ENCODE measurements around the gene CORIN. TPM values are rescaled to one million over a fixed set of nuclear protein-coding genes. Genes with fewer than 3 reads are reported as not detected.

Gene CORIN
- total and polyA plus RNA-seq, 7 experiments from 2014 or later, result 0.07 to 0.19 (median 0.08) TPM; not detected in 4

- Histone ChIP-seq H3K27me3 (ENCODE audit: control insufficient read depth in 2 of 2, insufficient read depth in 2 of 2, low read length in 2 of 2) (peaks cover 0 to 4% of the 10 kb centered on the region in 2 donors), H3K27ac (ENCODE audit: low read depth, low read length) (no peak overlapping the region), H3K9me3 (ENCODE audit: control insufficient read depth in 2 of 3, low read length in 3 of 3) (no peaks in the 10 kb centered on the region), H3K4me1 (ENCODE audit: control insufficient read depth in 2 of 2, insufficient read depth in 2 of 2, low read length in 2 of 2) (no peaks in the 10 kb centered on the region), H3K4me3 (ENCODE audit: low read length) (no peak overlapping the region), H3K36me3 (ENCODE audit: control insufficient read depth in 2 of 3, insufficient read depth in 3 of 3, low read length in 3 of 3) (no peaks in the 10 kb centered on the region)
- Mint-ChIP-seq H3K27me3 (peaks cover 4 to 23% (median 20%) of the 10 kb centered on the region in 5 donors), H3K27ac (no peak overlapping the region), H3K4me1 (no peaks in the 10 kb centered on the region), H3K9me3 (peaks cover 0 to 27% (median 14%) of the 10 kb centered on the region in 11 donors), H3K36me3 (no peaks in the 10 kb centered on the region), H3K4me3 (no peak overlapping the region)
- ChIA-PET CTCF (no interaction called here), POLR2A (no interaction called here)
- intact Hi-C loops (cut with micrococcal nuclease), result no loop called here
- DNase-seq (no peak), ATAC-seq (no peak)
Measured at GRCh38 chr4:47737326-47737725, 100.5 kb downstream of the CORIN start.

- ChIA-PET POLR2A (no interaction called here), CTCF (interaction anchor here (0.7 kb wide), 1 partner anchor 132 kb away, joined by 3 read pairs; no protein-coding TSS in a partner anchor)
- Mint-ChIP-seq H3K4me1 (no peaks in the 10 kb centered on the region), H3K36me3 (no peaks in the 10 kb centered on the region), H3K27ac (no peak overlapping the region), H3K27me3 (peaks cover 4 to 26% (median 23%) of the 10 kb centered on the region in 5 donors), H3K9me3 (peaks cover 0 to 27% (median 14%) of the 10 kb centered on the region in 11 donors), H3K4me3 (no peak overlapping the region)
- DNase-seq, result no peak
- Histone ChIP-seq H3K36me3 (ENCODE audit: control insufficient read depth in 2 of 3, insufficient read depth in 3 of 3, low read length in 3 of 3) (no peaks in the 10 kb centered on the region), H3K27me3 (ENCODE audit: control insufficient read depth in 2 of 2, insufficient read depth in 2 of 2, low read length in 2 of 2) (peaks cover 0 to 4% of the 10 kb centered on the region in 2 donors), H3K4me1 (ENCODE audit: control insufficient read depth in 2 of 2, insufficient read depth in 2 of 2, low read length in 2 of 2) (no peaks in the 10 kb centered on the region), H3K4me3 (ENCODE audit: low read length) (no peak overlapping the region), H3K27ac (ENCODE audit: low read depth, low read length) (no peak overlapping the region), H3K9me3 (ENCODE audit: control insufficient read depth in 2 of 3, low read length in 3 of 3) (no peaks in the 10 kb centered on the region)
- intact Hi-C loops (cut with micrococcal nuclease), result no loop called here
- ATAC-seq, result no peak
Measured at GRCh38 chr4:47736555-47736954, 101.3 kb downstream of the CORIN start.

- H3K9me3 ChIP-seq (ENCODE audit: control insufficient read depth in 2 of 3, low read length in 3 of 3), result no peaks in the 10 kb centered on the region
- no peak overlapping the region for H3K27ac Mint-ChIP-seq
- H3K4me3 Mint-ChIP-seq, result no peak overlapping the region
- no peak overlapping the region for H3K4me3 ChIP-seq (ENCODE audit: low read length)
- H3K36me3 Mint-ChIP-seq, result no peaks in the 10 kb centered on the region
- POLR2A ChIA-PET, result no interaction called here
- H3K36me3 ChIP-seq (ENCODE audit: control insufficient read depth in 2 of 3, insufficient read depth in 3 of 3, low read length in 3 of 3), result no peaks in the 10 kb centered on the region
- H3K4me1 ChIP-seq (ENCODE audit: control insufficient read depth in 2 of 2, insufficient read depth in 2 of 2, low read length in 2 of 2), result no peaks in the 10 kb centered on the region
- CTCF ChIA-PET, result interaction anchor here (0.7 kb wide), 1 partner anchor 132 kb away, joined by 3 read pairs; no protein-coding TSS in a partner anchor
- ATAC-seq (no peak), DNase-seq (no peak)
- no peak overlapping the region for H3K27ac ChIP-seq (ENCODE audit: low read depth, low read length)
- peaks cover 4 to 28% (median 25%) of the 10 kb centered on the region in 5 donors for H3K27me3 Mint-ChIP-seq
- H3K9me3 Mint-ChIP-seq, result peaks cover 0 to 27% (median 14%) of the 10 kb centered on the region in 11 donors
- peaks cover 0 to 4% of the 10 kb centered on the region in 2 donors for H3K27me3 ChIP-seq (ENCODE audit: control insufficient read depth in 2 of 2, insufficient read depth in 2 of 2, low read length in 2 of 2)
- intact Hi-C loops (cut with micrococcal nuclease), result no loop called here
- H3K4me1 Mint-ChIP-seq, result no peaks in the 10 kb centered on the region
Measured at GRCh38 chr4:47736146-47736545, 101.7 kb downstream of the CORIN start.

- Histone ChIP-seq H3K9me3 (ENCODE audit: control insufficient read depth in 2 of 3, low read length in 3 of 3) (no peaks in the 10 kb centered on the region), H3K27ac (ENCODE audit: low read depth, low read length) (no peak overlapping the region), H3K4me1 (ENCODE audit: control insufficient read depth in 2 of 2, insufficient read depth in 2 of 2, low read length in 2 of 2) (no peaks in the 10 kb centered on the region), H3K36me3 (ENCODE audit: control insufficient read depth in 2 of 3, insufficient read depth in 3 of 3, low read length in 3 of 3) (no peaks in the 10 kb centered on the region), H3K4me3 (ENCODE audit: low read length) (no peak overlapping the region), H3K27me3 (ENCODE audit: control insufficient read depth in 2 of 2, insufficient read depth in 2 of 2, low read length in 2 of 2) (peaks cover 0 to 4% of the 10 kb centered on the region in 2 donors)
- peaks cover 2 to 39% (median 25%) of the 10 kb centered on the region in 5 donors for H3K27me3 Mint-ChIP-seq
- CTCF ChIA-PET, result no interaction called here
- H3K4me1 Mint-ChIP-seq, result no peaks in the 10 kb centered on the region
- no peak for ATAC-seq
- intact Hi-C loops (cut with micrococcal nuclease), result no loop called here
- H3K9me3 Mint-ChIP-seq, result peaks cover 0 to 9% (median 2%) of the 10 kb centered on the region in 11 donors
- no peak for DNase-seq
- no peak overlapping the region for H3K4me3 Mint-ChIP-seq
- no peak overlapping the region for H3K27ac Mint-ChIP-seq
- peaks cover 0 to 5% (median 0%) of the 10 kb centered on the region in 5 donors for H3K36me3 Mint-ChIP-seq
- POLR2A ChIA-PET, result no interaction called here
Measured at GRCh38 chr4:47733302-47734175, 104.3 kb downstream of the CORIN start.

- H3K27ac ChIP-seq (ENCODE audit: low read depth, low read length), result no peak overlapping the region
- intact Hi-C loops (cut with micrococcal nuclease), result no loop called here
- ChIA-PET POLR2A (no interaction called here), CTCF (no interaction called here)
- no peak overlapping the region for H3K4me3 ChIP-seq (ENCODE audit: low read length)
- no peaks in the 10 kb centered on the region for H3K36me3 ChIP-seq (ENCODE audit: control insufficient read depth in 2 of 3, insufficient read depth in 3 of 3, low read length in 3 of 3)
- H3K4me3 Mint-ChIP-seq, result no peak overlapping the region
- no peaks in the 10 kb centered on the region for H3K4me1 Mint-ChIP-seq
- H3K36me3 Mint-ChIP-seq, result peaks cover 0 to 5% (median 0%) of the 10 kb centered on the region in 5 donors
- no peaks in the 10 kb centered on the region for H3K27me3 ChIP-seq (ENCODE audit: control insufficient read depth in 2 of 2, insufficient read depth in 2 of 2, low read length in 2 of 2)
- H3K4me1 ChIP-seq (ENCODE audit: control insufficient read depth in 2 of 2, insufficient read depth in 2 of 2, low read length in 2 of 2), result no peaks in the 10 kb centered on the region
- ATAC-seq, result no peak
- no peaks in the 10 kb centered on the region for H3K9me3 ChIP-seq (ENCODE audit: control insufficient read depth in 2 of 3, low read length in 3 of 3)
- H3K27ac Mint-ChIP-seq, result no peak overlapping the region
- DNase-seq, result no peak
- peaks cover 3 to 32% (median 22%) of the 10 kb centered on the region in 5 donors for H3K27me3 Mint-ChIP-seq
- H3K9me3 Mint-ChIP-seq, result peaks cover 0 to 2% (median 0%) of the 10 kb centered on the region in 11 donors
Measured at GRCh38 chr4:47731182-47731581, 106.7 kb downstream of the CORIN start.

- no peak overlapping the region for H3K27ac Mint-ChIP-seq
- ATAC-seq (no peak), DNase-seq (no peak)
- Histone ChIP-seq H3K4me1 (ENCODE audit: control insufficient read depth in 2 of 2, insufficient read depth in 2 of 2, low read length in 2 of 2) (no peaks in the 10 kb centered on the region), H3K27me3 (ENCODE audit: control insufficient read depth in 2 of 2, insufficient read depth in 2 of 2, low read length in 2 of 2) (no peaks in the 10 kb centered on the region), H3K4me3 (ENCODE audit: low read length) (no peak overlapping the region), H3K9me3 (ENCODE audit: control insufficient read depth in 2 of 3, low read length in 3 of 3) (no peaks in the 10 kb centered on the region), H3K36me3 (ENCODE audit: control insufficient read depth in 2 of 3, insufficient read depth in 3 of 3, low read length in 3 of 3) (no peaks in the 10 kb centered on the region), H3K27ac (ENCODE audit: low read depth, low read length) (no peak overlapping the region)
- peaks cover 12 to 37% (median 32%) of the 10 kb centered on the region in 5 donors for H3K27me3 Mint-ChIP-seq
- H3K9me3 Mint-ChIP-seq, result peaks cover 0 to 2% (median 0%) of the 10 kb centered on the region in 11 donors
- CTCF ChIA-PET, result no interaction called here
- intact Hi-C loops (cut with micrococcal nuclease), result no loop called here
- H3K4me3 Mint-ChIP-seq, result no peak overlapping the region
- POLR2A ChIA-PET, result no interaction called here
- peaks cover 0 to 5% (median 0%) of the 10 kb centered on the region in 5 donors for H3K36me3 Mint-ChIP-seq
- H3K4me1 Mint-ChIP-seq, result no peaks in the 10 kb centered on the region
Measured at GRCh38 chr4:47729131-47729680, 108.7 kb downstream of the CORIN start.

Data from naive thymus-derived CD4-positive, alpha-beta T cell (primary cell).